ENCODE measurements around the gene CCDC171.

- TF ChIP-seq CTCF (IDR thresholded peaks at IDR 0.05), result no peak
- no peak for TF ChIP-seq POLR2AphosphoS5 (IDR thresholded peaks at IDR 0.05)
- TF ChIP-seq POLR2A (IDR thresholded peaks at IDR 0.05), result no peak
- TF ChIP-seq EP300 (IDR thresholded peaks at IDR 0.05), result no peak
Observed at GRCh38 chr9:15670894-15671293, 118.1 kb downstream of the CCDC171 start.

All from suprapubic skin (tissue), 4 donors.